Body of pancreas (tissue), 4 donors: ENCODE data around the gene PACS2.
A peak's percentile ranks its signal among the peaks of the same experiment; 100 is the strongest.

Experiments used
- POLR2A ChIP-seq, 3 donors: fragments of 450-650 bp; IDR thresholded peaks; one replicate each; pipeline ENCODE4 v1.6.1; 2016; ENCODE audit warnings: antibody characterized with exemption in 3 of 3, mild to moderate bottlenecking in 2 of 3
- TF ChIP-seq, protein P1 (sequence below), 7 experiments: fragments of 450-650 bp in 4 of 7; fragments of 200-600 bp in 3 of 7; sonication (generic) in 3 of 7; IDR thresholded peaks; one replicate each; pipeline ENCODE4 v1.5.1; 2016 to 2019; ENCODE audit warnings: antibody characterized with exemption in 7 of 7

- TF ChIP-seq POLR2A (IDR thresholded peaks at IDR 0.05): peak in 1 of 3 donors; percentile 24
- TF ChIP-seq, protein P1, sequence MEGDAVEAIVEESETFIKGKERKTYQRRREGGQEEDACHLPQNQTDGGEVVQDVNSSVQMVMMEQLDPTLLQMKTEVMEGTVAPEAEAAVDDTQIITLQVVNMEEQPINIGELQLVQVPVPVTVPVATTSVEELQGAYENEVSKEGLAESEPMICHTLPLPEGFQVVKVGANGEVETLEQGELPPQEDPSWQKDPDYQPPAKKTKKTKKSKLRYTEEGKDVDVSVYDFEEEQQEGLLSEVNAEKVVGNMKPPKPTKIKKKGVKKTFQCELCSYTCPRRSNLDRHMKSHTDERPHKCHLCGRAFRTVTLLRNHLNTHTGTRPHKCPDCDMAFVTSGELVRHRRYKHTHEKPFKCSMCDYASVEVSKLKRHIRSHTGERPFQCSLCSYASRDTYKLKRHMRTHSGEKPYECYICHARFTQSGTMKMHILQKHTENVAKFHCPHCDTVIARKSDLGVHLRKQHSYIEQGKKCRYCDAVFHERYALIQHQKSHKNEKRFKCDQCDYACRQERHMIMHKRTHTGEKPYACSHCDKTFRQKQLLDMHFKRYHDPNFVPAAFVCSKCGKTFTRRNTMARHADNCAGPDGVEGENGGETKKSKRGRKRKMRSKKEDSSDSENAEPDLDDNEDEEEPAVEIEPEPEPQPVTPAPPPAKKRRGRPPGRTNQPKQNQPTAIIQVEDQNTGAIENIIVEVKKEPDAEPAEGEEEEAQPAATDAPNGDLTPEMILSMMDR (IDR thresholded peaks at IDR 0.05): no peak
Observed at GRCh38 chr14:105315211-105315721, 718 bp downstream of the PACS2 start.
